ENCODE data around the gene RC3H1.
"Not testable (repeated sequence)": the region's sequence is repeated elsewhere in the genome, so short reads cannot be mapped to it uniquely, and the experiment has no call there.

Gene RC3H1

DNA sequence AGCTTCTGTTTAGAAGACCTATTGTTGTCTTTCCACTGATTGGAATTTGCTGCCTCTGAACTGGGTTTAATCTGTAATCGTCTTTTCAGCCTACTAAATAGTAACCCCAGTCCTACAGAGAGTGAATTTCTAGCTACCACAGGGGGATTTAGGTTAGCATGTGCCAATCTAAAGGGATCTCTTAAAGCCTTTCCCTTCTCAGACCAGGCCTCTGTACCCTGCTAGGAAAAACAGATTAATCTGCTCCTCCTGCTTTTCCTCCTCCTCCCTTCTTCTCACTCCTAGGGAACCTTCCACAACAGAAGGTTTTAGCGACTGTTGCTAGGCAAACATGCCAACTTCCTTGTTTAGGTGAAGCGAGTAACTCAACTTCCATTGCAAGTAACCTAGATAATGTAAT, 1.3 kb upstream of the RC3H1 start:
- FAIRE-seq, result peak; percentile 18

DNA sequence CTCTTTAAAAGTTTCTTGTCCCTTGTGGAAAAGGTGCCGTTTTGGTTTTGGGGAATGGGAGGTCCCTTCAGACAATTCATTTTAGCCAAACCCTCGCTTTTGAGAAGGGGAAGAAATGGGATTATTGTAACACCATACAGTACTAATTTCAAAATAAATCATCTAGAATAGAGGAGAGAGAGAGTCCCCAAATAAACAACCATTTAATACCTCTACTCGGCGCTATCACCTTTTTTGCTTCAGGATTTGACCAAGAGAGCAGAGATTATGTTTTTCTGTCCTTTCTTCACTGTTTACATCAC, 770 bp upstream of the RC3H1 start:
- FAIRE-seq, result no peak

DNA sequence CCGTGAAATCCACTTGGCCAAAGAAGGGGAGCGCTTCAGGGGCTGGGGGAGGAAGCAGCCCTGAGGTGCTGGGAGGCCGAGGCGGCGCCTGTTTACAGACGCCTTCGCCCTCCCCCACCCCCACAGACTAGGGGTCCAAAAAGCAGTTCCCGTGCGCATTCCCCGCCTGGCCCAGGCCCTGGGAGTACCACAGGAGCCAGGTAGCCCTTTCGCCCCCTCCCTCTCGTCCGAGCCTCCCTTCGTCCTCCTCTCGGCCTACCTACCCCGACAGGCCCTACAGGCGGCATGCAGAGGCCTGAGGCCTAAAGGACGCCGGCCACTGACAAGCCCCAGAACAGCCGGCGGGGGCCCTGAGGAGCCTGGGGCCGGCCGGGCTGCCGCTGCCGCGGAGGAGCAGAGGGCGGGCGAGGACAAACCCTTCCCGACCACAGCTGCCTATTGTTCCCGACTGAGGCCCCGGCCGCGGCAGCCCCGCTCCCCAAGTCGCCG, 522 bp downstream of the RC3H1 start:
- no peak for FAIRE-seq

DNA sequence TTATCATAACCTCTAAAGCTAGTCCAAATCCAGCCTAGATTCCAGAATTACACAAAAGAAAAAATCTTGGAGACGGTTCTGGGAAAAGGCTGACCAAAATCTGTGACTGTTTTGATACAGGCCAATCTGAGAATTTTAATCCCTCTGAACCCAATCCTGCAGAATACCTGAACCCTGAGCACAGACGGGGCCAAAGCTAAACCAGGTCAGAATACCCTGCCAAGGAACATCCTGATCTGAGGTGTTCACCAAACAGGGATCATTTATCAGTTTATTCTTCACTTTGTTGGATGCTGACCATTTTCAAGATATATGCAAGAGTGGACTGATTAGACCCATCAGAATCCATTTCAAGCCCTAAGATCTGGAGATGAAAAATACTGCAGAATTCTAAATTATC, 3.6 kb downstream of the RC3H1 start:
- FAIRE-seq, result no peak

DNA sequence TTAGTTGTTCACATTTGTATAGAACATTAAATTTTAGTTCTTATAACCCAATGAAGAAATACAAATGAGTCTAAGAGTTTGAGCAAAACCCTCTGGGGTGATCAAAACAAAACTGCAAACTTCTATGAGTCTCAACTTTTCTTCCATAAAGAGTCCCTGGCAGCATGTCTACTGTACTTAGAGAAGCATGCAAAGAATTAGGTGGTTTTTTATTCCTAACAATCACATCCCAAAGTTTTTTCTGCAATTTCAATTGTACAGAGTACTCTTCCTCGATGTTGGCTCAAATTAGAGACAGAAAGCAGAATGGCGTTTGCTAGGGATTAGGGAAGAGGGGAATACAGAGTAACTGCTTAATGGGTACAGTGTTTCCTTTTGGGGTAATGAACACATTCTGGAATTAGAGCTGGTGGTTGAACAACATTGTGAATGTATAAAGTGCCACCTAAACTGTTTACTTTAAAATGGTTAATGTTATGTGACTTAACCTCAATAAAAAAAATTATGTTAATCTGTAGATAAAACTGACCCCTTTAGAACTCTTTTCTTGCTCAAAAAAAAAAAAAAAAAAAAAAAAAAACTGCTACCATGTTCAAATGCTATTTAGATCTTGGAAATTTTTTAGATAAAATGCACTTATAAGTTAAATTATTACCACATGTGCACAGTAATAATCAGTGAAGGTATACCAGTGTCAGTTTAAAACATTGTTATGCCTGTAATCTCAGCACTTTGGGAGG, 4.8 kb downstream of the RC3H1 start:
- FAIRE-seq, result no peak

DNA sequence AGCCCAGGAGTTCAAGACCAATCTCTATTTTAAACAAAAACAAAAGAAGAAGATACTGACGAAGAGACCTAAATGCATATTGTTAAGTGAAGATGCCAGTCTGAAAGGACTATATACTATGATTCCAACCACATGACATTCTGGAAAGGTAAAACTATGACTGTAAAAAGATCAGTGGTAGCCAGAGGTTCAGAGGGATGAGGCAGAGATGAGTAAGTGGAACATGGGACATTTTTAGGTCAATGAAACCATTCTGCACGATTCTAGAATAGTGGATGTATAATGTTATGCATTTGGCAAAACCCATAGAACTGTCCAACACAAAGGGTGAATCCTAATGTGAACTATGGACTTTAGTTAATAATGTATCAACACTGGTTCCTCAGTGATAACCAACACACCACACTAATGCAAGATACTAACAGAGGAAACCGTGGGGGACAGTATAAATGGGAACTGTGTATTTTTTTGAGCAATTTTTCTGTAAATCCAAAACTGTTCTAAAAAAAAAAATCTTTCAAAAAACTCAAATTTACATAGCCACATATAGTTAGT, 8.2 kb downstream of the RC3H1 start:
- FAIRE-seq, result no peak

DNA sequence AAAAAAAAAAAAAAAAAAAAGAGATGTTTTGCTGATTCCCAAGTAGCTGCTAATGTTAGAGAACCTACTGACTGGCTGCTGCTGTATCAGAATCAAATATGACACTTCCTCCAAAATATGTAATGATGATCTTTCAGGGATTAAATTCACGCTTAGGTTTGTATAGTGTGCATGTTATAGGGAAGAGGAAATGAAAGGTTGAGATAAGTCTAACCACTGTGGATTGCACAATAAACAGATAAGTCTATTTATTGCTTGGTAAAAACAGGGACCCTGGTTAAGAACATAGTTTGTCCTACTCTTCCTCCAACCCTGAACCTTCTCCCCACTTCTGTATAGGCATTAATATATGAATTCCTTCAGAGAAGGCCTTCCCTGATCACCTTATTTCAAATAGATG, 13.2 kb downstream of the RC3H1 start:
- no peak for FAIRE-seq

DNA sequence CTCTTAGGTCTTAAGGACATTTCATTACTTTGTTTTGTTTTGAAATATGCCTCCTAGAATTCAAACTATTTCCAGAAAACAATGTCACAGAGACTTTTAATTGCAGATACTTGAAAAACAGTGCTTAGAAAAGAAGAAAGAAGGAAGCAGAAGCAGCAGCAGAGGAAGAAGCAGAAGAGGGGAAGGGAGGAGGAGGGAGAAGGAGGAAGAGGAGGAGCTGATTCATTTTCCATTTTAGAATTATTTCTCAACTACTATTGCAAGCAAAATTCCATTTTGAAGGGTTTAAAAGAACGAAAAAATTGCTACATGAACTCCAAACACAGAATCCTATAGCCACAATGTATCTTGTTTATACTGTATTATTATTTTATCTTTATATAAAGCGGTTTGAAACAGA, 13.9 kb downstream of the RC3H1 start:
- no peak for FAIRE-seq

DNA sequence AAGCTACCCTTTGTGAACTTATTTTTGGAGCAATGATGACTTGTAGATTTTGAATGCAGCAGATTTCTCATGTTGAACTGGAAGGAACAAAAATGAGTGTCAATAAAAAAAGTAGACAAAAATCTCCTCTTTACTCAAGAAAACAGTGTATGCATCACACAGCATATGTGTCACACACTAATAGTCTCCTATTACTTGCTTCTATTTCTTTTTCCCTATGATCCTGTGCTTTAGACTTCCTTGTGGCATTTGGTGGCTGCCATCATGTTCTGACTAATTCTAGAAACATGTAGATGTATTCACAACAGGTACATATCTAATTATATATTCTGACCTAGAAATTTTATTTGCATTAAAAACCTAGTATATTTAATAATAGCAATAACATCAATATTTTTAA, 14.3 kb downstream of the RC3H1 start:
- no peak for FAIRE-seq

DNA sequence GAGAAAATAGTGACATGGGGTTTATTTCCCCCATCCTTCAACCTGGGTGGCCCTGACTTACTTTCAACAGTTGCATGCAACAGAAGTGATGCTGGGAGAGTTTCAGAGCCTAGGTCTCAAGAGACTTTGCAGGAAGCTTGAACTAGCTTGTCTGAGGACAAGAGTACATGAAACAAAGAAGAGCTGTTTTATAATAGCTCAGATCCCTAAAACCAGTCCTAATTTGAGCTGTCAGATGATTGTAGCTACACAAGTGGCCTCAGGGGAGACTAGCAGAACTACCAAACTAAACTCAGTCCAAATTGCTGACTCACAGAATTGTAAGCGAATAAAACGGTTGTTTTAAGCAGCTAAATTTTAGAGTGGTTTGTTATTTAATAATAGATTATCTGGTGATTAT, 17.1 kb downstream of the RC3H1 start:
- no peak for FAIRE-seq

DNA sequence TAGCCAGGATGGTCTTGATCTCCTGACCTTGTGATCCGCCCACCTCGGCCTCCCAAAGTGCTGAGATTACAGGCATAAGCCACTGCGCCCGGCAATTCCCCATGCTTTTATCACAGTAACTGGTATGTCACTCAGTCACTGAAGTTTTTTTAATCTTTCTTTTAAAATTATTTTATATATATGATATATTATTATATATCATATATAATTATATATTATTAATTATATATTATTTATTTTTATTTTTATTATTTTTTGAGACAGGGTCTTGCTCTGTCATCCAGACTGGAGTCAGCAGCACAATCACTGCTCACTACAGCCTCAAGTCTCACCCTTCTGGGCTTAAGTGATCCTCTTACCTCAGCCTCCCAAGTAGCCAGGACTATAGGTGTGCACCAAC, 18.3 kb downstream of the RC3H1 start:
- no peak for FAIRE-seq

DNA sequence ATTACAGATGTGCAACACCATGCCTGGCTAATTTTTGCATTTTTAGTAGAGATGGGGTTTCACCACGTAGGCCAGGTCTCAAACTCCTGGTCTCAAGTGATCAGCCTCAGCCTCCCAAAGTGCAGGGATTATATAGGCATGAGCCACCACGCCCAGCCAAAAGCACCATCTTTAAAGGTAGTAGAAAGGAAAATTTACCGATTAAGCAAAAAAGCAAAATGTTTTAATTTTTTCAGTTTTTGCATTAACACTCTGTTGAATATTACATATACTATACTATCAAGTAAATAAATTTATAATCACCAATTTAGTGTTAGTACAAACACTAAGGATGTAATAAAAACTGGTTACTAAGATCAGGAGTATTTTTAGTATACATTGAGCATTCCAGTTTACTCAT, 20.6 kb downstream of the RC3H1 start:
- FAIRE-seq, result no peak

DNA sequence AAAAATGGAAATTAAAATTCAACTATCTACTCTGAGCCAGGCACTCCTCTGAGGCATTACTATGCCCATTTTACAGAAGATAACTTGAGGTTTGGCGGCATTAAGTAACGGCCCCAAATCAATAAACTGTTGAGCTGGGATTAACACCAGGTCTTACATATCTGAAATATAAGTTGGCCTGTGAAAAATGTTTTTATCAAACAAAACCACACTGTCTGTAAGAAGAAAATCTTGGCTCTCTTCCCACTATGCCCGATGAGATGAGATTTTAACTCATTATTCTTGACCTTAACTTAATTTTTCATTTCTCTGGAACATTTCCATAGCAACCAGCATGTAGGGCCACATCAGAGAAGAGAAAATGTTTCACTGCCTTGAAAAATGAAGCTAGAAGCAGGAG, 21.8 kb downstream of the RC3H1 start:
- no peak for FAIRE-seq

DNA sequence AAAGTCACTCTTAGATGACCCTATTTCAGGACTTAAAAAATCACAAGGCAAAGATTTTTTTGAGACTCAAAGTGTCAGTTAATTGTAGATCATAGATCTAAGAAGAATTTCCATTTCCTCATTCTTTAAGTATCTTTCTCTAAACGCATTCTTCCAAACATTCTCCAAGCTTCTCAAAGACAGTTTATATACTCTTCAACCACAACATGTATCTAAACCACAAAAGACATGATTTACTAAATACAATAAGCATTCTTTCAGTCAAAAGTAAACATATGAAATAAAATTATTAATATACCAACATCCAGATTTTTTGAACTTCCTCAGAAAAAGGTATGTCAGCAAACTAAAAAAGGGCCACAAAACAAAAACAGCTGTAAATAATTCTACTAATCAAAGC, 24.4 kb downstream of the RC3H1 start:
- FAIRE-seq, result no peak

DNA sequence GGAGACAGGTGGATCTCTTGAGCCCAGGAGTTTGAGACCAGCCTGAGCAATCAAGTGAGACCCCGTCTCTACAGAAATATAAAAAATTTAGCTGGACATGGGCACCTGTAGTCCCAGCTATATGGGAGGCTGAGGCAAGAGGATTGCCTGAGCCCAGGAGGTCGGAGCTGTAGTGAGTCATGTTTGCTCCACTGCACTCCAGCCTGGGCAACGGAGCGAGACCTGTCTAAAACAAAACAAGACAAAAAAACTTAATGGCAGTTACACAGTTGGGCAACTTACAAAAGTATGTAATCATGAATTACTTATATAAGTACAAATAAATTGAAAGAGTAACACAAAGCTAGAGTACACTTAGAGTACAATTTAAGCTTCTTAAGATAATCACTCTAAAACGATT, 25.2 kb downstream of the RC3H1 start:
- FAIRE-seq, result no peak

DNA sequence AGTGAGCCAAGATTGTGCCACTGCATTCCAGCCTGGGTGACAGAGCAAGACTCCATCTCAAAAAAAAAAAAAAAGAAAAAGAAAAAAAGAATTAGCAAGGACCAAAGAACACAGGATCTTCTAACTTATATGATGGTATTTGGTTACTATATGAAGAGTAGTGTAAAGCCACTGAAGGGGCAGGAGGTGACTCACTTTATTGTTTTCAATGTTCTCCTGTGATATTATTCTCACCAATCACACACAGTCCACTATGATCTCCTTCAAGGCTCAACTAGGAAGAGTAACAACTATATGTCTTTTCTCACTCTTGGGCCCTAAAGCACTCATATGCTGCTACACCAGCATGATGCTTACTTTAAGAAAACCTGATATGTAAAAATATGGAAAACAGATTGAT, 26.7 kb downstream of the RC3H1 start:
- no peak for FAIRE-seq

DNA sequence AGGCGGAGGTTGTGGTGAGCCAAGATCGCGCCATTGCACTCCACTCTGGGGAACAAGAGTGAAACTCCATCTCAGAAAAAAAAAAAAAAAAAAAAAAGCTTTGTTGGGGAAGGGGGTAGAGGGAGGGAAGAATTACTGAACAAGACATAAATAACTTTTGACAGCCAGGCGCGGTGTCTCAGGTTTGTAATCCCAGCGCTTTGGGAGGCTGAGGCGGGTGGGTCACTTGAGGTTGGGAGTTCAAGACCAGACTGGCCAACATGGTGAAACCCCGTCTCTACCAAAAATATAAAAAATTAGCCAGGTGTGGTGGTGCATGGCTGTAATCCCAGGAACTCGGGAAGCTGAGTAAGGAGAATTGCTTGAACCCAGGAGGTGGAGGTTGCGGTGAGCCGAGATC, 28.2 kb downstream of the RC3H1 start:
- FAIRE-seq, result not testable (repeated sequence)

DNA sequence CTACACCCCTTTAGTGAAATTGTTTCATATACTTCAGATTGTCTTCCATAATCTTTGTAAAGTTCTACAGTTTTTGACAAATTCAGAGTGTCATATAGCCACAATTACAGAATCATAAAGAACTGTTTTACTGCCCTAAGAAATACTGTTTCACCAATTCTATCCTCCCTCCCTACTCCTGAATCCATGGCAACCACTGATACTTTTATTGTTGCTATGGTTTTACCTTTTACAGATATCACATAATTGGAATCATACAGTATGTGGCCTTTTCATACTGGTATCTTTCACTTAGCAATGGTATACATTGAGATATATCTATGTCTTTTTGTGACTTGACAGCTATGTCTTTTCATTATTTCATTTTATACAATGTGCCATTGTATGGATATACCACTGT, 34.1 kb downstream of the RC3H1 start:
- FAIRE-seq, result no peak

DNA sequence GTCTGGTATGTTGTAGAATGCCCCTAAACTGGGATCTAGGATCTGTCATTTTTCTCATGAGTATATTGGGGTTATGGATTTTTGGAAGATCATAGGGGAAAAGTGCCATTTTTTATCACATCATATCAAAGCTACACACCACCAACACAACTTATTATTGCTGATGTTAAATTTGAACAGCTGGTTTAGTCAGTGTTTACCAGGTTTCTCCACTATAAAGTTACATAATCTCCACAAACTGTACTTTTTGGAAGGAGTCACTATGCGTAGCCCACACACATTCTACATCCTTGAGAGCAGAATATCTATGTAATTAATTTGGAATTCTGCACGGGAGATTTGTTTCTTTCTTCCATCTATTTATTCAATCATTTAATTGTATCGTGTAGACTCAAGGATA, 35.2 kb downstream of the RC3H1 start:
- no peak for FAIRE-seq

DNA sequence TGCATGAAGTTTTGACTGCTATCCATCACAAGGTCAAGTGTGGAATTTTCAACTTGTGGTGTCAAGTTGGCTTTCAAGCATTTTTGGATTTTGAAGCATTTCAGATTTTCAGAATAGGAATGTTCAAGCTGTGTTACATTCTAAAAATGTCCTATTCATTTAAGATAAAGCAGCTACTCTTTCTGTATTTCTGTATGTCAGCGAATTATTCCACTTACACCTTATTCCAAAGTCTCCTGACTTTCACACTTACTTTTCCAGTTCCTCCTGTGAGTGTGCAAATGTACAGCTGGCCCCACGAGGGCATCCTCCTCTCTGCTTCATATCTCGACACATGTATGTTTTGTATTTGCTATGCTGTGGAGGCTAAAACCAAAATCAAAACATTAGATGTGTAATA, 51.9 kb downstream of the RC3H1 start:
- no peak for FAIRE-seq

DNA sequence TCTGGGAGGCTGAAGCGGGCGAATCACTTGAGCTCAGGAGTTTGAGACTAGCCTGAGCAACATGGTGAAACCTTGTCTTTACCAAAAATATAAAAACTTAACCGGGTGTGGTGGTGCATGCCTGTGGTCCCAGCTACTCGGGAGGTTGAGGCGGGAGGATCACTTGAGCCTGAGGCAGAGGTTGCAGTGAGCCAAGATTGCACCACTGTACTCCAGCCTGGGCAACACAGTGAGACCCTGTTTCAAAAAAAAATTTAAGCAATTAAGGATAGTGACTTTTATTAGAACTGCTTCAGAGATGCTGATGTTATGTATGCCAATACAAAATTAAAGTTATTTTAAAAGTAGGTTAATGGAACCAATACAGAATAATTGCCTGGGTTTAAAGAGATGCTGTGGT, 56.3 kb downstream of the RC3H1 start:
- not testable (repeated sequence) for FAIRE-seq

DNA sequence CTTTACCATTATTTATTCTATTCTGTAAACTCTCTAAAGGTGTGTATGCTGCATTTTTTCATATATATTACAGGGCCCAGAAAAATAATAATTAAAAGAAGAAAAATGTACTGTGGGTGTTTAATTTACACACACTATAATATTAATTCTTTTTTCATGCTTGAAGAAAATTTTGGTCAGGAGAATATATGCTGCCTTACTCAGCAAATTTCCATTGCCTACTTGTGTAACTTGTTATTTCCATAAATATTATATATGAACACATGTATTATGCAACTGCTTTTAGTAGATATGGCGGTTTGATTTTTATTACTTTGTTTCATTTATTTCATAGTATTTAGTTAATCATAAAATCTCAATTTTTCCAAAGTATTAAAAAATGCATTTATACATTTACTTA, 58.7 kb downstream of the RC3H1 start:
- FAIRE-seq, result no peak

DNA sequence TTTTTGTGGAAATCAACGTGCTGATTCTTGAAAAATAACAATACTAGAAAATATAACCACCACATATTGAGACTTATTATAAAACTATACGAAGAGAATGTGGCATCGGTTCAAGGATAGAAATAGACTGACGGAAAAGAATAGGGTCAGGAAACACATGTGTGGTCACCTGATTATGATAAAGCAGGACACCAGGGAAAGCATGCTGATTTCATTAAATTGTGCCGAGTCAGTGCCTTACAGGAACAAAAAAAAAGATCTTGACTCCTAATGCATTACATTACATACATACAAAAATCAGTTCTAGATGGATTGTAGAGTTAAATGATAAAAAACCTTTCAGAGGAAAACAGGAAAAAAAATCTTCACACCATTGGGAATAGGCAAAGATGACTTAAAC, 61.5 kb downstream of the RC3H1 start:
- FAIRE-seq, result no peak

DNA sequence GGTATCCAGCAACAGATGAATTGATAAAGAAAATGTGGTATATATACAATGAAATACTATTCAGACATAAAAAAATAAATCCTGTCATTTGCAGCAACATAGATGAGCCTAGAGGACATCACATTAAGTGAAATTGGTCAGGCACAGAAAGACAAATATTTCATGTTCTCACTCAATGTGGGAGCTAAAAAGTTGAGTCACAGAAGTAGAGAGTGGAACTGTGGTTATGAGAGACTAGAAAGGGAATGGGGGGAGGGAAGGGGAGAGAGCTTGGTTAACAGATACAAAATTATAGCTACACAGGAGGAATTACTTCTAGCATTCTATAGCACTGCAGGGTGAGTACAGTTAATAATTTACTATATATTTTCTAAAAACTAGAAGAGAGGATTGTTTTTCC, 68.0 kb downstream of the RC3H1 start:
- FAIRE-seq, result no peak

DNA sequence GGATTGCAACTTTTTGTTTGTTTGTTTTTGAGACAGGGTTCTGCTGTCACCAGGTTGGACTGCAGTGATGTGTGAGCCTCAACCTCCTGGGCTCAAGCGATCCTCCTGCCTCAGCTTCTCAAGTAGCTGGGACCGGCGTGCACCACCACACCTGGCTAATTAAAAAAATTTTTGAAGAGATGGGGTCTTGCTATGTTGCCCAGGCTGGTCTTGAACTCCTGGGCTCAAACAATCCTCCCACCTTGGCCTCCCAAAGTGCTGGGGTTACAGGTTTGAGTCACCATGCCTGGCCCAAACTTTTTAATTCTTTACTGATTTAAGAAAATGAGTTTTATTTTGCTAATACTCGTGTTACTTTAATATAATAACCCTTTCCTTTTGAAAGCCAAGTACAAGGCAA, 73.6 kb downstream of the RC3H1 start:
- FAIRE-seq, result no peak
